SK-MEL-5 (cell line): ENCODE measurements around the gene CACNA1I. TPM values are rescaled to one million over a fixed set of nuclear protein-coding genes. Genes with fewer than 3 reads are reported as not detected.
A peak's percentile ranks its signal among the peaks of the same experiment; 100 is the strongest.
"Not testable (repeated sequence)": the region's sequence is repeated elsewhere in the genome, so short reads cannot be mapped to it uniquely, and the experiment has no call there.

ENCODE experiments used
- DNase-seq: peaks from one replicate; pipeline ENCODE4 v3.0.0-alpha.2; 2016; ENCODE audit warnings: low read depth, low spot score
- in situ Hi-C: cut with HindIII; loops from 2 replicates; pipeline ENCODE4 v1.10.0; 2016; ENCODE audit warnings: low sequenced_read_pairs, high pct_unique_total_duplicates, low pct_unique_long_range_greater_than_20kb
- total RNA-seq: library from RNA; depleted of rRNA; stranded (reverse); fragments of >200 nt; shearing (Covaris generic); gene quantifications from 2 replicates; pipeline ENCODE4 v1.2.3, GENCODE V29; 2014; rRNA removed

The CACNA1I gene
- total RNA-seq, 1 experiment from 2014 or later = not detected

GRCh38 chr22:39724390-39724789 is 153.8 kb downstream of the CACNA1I start:
- in situ Hi-C loops = no loop called here
- peak; percentile 53 for DNase-seq

GRCh38 chr22:39724857-39725256 is 154.3 kb downstream of the CACNA1I start:
- in situ Hi-C loops = no loop called here
- DNase-seq = no peak

GRCh38 chr22:39725351-39726035 is 154.9 kb downstream of the CACNA1I start:
- in situ Hi-C loops = no loop called here
- DNase-seq = no peak

- in situ Hi-C loops = no loop called here
- no peak for DNase-seq
Measured at GRCh38 chr22:39727541-39727940, 157.0 kb downstream of the CACNA1I start.

GRCh38 chr22:39728236-39728860 is 157.8 kb downstream of the CACNA1I start:
- in situ Hi-C loops = no loop called here
- no peak for DNase-seq

GRCh38 chr22:39729141-39729934 is 158.8 kb downstream of the CACNA1I start:
- DNase-seq = no peak
- in situ Hi-C loops = no loop called here

GRCh38 chr22:39731481-39731880 is 160.9 kb downstream of the CACNA1I start:
- DNase-seq = no peak
- in situ Hi-C loops = no loop called here

DNA sequence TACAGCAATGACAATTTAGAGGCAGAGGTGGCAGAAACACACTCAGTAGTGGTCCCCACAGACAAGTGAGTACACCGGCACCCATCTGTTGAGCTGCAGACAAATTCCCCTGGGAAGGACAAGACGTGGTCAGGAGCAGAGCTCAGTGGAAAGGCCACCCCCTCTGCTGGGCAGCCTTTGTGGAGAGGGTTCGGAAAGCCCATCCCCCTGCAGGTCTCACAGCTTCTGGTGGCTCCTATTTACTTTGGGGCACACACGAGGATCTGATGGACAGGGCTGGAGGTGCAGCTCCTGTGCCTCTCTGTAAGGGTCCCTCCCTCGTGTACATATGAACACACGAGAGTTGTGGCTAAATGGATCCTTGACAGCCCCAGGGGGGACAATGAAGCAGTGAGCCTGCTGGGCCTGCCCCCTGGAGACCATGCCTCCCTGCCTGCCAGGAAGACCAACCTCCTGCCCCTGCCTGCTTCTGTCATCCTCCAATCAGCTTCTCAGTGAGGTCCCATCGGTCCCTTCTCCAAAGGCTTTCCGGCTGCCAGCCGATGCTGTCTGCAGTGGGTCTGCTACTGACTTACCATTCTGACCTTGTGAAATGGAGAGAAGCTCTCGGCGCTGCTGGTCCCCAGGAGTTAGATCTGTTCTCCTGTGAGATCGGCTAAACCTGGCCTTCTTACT is 161.5 kb downstream of the CACNA1I start:
- no peak for DNase-seq
- in situ Hi-C loops = no loop called here

DNA sequence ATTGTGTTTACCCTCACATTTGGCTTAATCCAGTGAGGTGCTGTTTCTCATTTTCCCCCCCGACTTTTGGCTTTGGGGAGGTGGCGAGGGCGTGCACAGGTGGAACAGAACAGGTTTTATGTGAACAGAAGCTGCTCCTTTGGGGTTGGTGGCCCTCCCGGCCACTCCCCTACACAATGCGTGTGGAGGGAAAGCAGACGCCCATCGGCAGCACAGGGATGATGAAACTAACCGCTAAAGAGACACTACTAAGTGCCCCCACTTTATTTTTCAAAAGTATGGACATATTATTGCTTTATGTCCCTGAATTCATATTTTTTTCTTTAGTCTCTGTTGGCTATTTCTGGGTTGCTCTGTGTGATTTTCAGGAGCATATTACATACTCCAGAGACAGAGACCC is 162.1 kb downstream of the CACNA1I start:
- in situ Hi-C loops = no loop called here
- DNase-seq = no peak

GRCh38 chr22:39733191-39733590 is 162.6 kb downstream of the CACNA1I start:
- in situ Hi-C loops = no loop called here
- DNase-seq = no peak

DNA sequence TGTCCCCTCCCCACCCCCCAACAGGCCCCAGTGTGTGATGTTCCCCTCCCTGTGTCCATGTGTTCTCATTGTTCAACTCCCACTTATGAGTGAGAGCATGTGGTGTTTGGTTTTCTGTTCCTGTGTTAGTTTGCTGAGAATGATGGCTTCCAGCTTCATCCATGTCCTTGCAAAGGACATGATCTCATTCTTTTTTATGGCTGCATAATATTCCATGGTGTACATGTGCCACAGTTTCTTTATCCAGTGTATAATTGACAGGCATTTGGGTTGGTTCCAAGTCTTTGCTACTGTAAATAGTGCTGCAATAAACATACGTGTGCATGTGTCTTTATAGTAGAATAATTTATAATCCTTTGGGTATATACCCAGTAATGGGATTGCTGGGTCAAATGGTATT is 163.5 kb downstream of the CACNA1I start:
- in situ Hi-C loops, DNase-seq: not testable (repeated sequence)

DNA sequence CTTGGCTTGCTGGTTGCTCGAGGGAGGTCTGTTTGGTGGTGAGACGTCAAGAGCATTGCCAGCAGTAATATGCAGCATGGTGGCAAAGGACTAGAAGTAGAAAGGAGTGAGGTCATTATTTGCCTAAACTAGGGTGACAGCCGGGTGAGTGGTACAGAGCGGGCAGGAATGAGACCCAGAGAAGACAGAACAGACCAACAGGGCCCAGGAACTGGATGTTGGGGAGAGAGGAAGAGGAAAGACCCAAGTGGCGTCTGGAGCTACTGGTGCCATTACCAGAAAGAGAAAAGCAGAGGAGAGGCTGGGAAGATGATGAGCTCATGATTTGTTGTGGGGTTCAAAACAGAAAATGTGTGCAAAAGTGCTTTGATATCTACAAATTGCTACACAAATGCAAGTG is 164.3 kb downstream of the CACNA1I start:
- in situ Hi-C loops = no loop called here
- DNase-seq = no peak

DNA sequence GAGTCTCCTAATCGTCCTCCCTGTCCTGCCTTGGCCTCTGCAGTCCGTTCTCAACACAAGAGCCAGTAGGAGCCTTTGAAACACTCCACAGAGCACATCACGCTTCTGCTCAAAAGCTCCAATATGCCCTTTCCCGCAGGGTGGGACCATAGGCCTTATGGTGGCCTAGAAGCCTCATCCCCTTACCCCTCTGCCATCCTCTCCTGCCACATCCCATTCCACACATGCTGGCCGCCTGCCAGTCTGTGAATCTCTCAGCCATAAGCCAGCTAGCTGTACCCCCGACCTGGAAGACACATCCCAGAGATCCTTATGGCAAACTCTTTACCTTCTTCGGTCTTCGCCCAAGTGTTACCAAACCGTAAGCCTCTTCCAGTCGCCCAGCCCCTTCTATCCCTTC is 165.2 kb downstream of the CACNA1I start:
- in situ Hi-C loops = no loop called here
- DNase-seq = no peak

DNA sequence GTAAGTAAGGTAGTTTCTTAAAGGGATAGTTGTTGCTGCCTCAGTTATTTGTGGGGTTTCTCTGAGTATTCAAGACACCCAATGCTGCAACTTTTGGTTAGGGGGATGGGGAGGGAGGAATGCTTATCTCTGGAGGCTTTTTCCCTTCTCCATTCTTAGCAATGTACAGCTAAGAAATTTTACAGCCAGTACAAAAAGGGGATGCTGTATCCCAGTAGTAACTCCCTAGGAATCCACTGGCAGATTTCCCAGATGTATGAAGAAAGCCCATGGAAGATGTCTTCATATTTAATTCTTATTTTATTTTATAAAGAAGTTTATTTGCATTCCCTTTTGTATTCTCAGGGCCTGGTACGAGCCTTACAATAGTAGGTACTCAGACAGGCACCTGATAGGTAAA is 168.2 kb downstream of the CACNA1I start:
- no peak for DNase-seq
- in situ Hi-C loops = no loop called here

Other genes starting within 250 kb of the CACNA1I start
- 29.6 and 30.1 TPM in 2 replicates for gene SYNGR1, start 220.8 kb upstream of the CACNA1I start, total RNA-seq
- 14.5 and 16.6 TPM in 2 replicates for gene TAB1, start 171.0 kb upstream of the CACNA1I start, total RNA-seq
- gene MGAT3, start 113.7 kb upstream of the CACNA1I start, total RNA-seq = 0.90 and 0.98 TPM in 2 replicates
- gene MIEF1, start 68.5 kb upstream of the CACNA1I start, total RNA-seq = 34.1 and 35.5 TPM in 2 replicates
- 794 and 900 TPM in 2 replicates for gene ATF4, start 50.2 kb upstream of the CACNA1I start, total RNA-seq
- 173 and 176 TPM in 2 replicates for gene RPS19BP1, start 38.0 kb upstream of the CACNA1I start, total RNA-seq